ENCODE data around the gene TAL2.
"Not testable (repeated sequence)": the region's sequence is repeated elsewhere in the genome, so short reads cannot be mapped to it uniquely, and the experiment has no call there.

Gene TAL2

GRCh38 chr9:105676351-105676923, 14.2 kb downstream of the TAL2 start:
- no peak for DNase-seq (ENCODE audit: low read depth)

GRCh38 chr9:105678163-105678562, 15.9 kb downstream of the TAL2 start:
- DNase-seq (ENCODE audit: low read depth), result no peak

- DNase-seq (ENCODE audit: low read depth), result no peak
Measured at GRCh38 chr9:105678781-105679180, 16.5 kb downstream of the TAL2 start.

- DNase-seq (ENCODE audit: low read depth), result no peak
Measured at GRCh38 chr9:105679257-105680022, 17.2 kb downstream of the TAL2 start.

- DNase-seq (ENCODE audit: low read depth), result no peak
Measured at GRCh38 chr9:105681313-105681712, 19.1 kb downstream of the TAL2 start.

- DNase-seq (ENCODE audit: low read depth), result no peak
Measured at GRCh38 chr9:105681724-105682123, 19.5 kb downstream of the TAL2 start.

GRCh38 chr9:105683688-105684275, 21.5 kb downstream of the TAL2 start:
- no peak for DNase-seq (ENCODE audit: low read depth)

GRCh38 chr9:105686936-105687335, 24.7 kb downstream of the TAL2 start:
- DNase-seq (ENCODE audit: low read depth), result no peak

- no peak for DNase-seq (ENCODE audit: low read depth)
Measured at GRCh38 chr9:105690742-105691141, 28.5 kb downstream of the TAL2 start.

- DNase-seq (ENCODE audit: low read depth), result no peak
Measured at GRCh38 chr9:105693435-105694189, 31.4 kb downstream of the TAL2 start.

- DNase-seq (ENCODE audit: low read depth), result peak; percentile 79
Measured at GRCh38 chr9:105694190-105694847, 32.1 kb downstream of the TAL2 start, which contains the start of gene TMEM38B. TMEM38B (plus strand) TSS chr9:105694541; CDS start chr9:105694661, 120 bp downstream.

- peak; percentile 43 for DNase-seq (ENCODE audit: low read depth)
Measured at GRCh38 chr9:105694848-105695581, 32.8 kb downstream of the TAL2 start.

- no peak for DNase-seq (ENCODE audit: low read depth)
Measured at GRCh38 chr9:105696219-105696793, 34.0 kb downstream of the TAL2 start.

- no peak for DNase-seq (ENCODE audit: low read depth)
Measured at GRCh38 chr9:105697871-105698270, 35.6 kb downstream of the TAL2 start.

GRCh38 chr9:105698348-105698870, 36.2 kb downstream of the TAL2 start:
- no peak for DNase-seq (ENCODE audit: low read depth)

GRCh38 chr9:105700668-105701067, 38.4 kb downstream of the TAL2 start:
- DNase-seq (ENCODE audit: low read depth), result no peak

- DNase-seq (ENCODE audit: low read depth), result no peak
Measured at GRCh38 chr9:105701145-105701544, 38.9 kb downstream of the TAL2 start.

- no peak for DNase-seq (ENCODE audit: low read depth)
Measured at GRCh38 chr9:105702207-105702606, 40.0 kb downstream of the TAL2 start.

GRCh38 chr9:105703638-105704037, 41.4 kb downstream of the TAL2 start:
- not testable (repeated sequence) for DNase-seq (ENCODE audit: low read depth)

- DNase-seq (ENCODE audit: low read depth), result no peak
Measured at GRCh38 chr9:105706156-105706555, 43.9 kb downstream of the TAL2 start.

GRCh38 chr9:105708405-105708804, 46.1 kb downstream of the TAL2 start:
- DNase-seq (ENCODE audit: low read depth), result no peak
